GM18502 (cell line): ENCODE results near the gene SSTR3.
A peak's percentile ranks its signal among the peaks of the same experiment; 100 is the strongest.

Source experiments
- ATAC-seq: cut with Tn5 transposase; IDR thresholded peaks from one replicate; pipeline ENCODE4 v1.9.1; 2021; ENCODE audit warnings: mild to moderate bottlenecking; ENCODE audit not compliant: unreplicated experiment, poor library complexity

SSTR3 gene

DNA sequence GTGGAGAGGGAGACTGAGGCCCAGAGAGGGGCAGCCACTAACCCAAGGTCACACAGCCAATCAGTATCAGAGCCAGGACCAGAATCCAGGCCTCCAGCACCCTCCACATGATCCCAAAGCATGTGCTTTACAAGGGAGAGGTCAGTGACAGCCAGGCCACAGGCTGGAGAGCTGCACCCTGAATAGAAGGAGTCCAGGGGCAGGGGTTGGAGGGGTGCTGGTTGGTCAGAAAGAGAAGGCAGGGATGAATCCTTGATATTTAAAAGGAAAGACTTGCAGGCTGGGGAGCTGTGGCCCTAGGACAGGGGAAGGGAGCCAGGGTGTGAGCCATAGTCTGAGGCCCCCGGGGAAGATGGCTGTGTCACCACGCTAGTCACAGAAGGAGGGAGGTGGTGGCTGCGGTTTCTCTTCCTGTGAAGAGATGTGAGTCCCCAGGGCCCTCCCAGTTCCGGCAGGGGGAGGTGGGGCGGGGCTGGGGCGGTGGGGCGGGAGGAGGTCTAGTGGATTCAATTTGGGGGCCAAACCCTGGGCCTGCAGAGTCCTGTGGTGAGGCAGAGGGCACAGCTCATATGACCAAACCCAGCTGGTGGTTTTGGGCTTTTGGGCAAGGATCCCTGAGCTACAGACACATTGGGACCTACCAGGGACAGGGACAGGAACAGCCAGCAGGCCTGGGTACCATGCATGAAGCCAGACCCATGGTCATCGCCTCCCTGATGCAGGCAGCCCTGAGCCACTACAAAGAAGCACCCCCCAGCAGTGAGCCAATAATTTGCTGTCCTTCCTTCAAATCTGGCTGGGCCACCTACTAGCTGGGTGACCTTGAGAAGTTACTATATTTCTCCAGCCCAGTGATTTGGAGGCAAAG lies 17.8 kb upstream of the SSTR3 start:
- peak; percentile 49 for ATAC-seq

DNA sequence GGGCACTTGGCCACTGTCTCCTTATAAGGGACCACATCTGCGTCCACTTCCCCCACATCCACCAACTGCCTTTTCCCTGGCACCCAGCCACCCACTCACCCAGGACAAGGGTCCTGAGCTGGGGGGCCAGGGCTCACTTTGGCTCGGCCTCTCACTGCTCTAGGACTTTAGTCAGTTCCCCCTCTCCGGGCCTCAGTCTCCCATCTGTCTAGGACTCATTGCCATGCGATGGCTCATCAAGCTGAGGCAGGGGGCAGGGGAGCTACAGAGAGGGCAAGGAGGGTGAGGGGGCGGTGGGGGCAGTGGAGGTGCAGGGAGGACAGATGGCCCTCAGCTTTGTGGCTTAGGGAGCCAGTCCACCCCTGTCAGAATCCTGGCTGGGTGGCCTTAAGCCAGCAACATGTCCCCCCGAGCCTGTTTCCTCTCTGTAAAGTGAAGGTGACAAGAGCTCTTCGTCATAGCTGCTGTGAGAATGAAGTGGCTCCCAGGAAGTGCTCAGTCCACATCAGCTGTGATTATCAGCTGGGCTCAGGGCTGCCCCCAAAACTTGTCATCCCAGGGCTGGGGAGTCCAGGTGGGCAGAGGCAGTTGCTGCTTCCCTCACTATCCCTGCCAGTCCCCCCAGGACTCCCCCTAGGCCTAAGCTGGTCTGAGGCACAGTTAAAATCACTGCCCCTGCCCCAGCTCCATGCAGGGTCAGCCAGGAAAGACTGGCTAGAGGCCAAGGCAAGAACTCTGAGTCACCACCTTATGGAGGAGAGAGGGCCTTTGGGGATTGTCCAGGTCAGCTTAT lies 16.9 kb upstream of the SSTR3 start:
- ATAC-seq: no peak

DNA sequence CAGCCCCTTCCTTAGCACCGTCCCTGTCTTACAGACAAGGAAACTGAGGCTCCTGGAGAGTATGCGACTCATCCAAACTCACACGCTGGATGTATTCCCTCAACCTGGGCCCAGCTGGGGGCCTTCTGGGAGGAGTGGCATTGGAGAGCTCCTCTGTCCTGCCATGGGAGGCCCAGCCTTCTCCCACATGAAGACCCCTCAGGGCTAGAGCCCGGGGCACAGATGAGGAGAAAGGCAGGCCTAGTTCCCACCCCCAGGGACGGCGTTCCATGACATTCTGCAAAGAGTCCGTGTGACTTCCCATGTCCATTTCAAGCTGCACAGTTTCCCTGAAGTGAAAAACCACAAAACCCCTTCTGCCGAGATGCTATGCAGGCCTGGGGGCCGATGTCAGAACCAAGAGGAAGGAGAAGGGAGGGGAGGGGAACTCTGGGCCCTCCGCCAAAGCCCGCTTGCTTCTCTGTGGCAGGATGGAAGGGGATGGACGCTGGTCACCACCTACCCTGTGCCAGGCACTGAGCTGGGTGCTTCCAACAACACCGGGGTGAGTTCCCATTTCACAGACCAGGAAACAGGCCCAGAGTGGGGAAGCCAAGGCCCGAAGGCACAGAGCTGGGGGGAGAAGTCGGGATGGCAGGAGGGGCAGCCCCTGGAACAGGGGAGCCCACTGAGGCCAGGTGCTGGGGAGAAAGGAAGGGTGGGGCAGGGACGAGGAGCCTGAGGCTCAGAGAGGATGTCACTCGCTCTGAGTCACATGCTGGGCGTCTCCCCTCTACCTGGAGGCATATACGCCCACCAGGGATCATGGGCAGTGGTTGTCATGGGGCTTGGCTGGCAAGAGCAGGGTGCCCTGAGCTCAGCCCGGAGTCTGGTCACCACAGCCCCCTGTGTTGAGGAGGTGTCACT lies 16.1 kb upstream of the SSTR3 start:
- no peak for ATAC-seq

DNA sequence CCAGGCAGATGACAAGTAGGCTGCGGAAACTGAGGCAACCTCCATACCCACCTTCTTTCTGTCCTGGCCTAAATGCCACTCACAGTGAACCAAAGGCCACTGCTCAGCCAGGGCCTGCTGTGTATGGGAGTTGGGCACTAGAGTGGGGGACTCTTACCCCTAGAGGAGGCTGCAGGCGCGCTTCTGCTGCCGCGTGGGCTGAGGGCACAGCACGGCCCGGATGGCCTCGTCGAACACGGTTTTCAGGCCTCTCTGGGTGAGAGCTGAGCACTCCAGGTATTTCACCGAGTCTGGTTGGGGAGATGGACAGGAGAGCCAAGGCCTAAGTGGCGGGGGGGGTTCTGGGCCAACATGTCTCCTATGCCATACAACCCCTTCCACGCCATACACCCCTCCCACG lies 14.2 kb upstream of the SSTR3 start:
- no peak for ATAC-seq

DNA sequence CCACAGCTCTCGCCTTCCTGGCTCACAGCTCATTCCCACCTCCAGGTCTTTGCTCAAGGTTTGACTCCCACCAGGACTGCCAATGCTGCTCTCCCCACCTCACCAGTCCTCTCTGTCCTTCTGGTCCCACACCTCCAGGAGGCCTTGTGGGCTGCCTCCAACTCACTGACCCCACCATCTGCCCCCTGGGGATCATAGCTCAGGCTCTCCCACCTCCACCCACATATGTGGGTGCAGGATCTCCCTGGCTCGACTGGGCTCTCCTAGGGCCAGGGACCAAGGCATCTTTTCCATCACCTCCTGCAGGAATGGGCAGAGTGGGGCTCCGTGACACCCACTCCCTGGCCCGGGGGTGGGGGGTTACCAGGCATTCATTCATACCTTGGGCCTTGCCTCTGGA lies 13.8 kb upstream of the SSTR3 start:
- ATAC-seq: no peak

DNA sequence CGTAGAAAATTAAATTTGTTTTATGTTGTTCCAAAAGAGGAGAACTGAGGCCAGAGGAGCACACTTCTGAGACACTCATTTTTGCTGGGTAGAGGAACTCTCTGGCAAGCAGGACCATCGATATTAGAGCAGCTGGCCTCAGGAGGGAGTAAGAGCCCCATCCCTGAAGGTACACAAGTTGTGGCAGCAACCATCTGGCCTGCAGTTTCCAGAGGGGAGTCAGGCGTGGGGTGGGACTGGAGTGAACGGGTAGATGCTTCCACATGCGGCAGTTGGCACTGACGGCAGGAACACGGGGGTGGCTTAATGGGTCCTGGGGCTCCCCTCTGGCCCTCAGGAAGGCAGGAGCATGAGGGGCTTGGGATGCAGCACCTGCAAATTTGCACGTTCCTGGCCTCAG lies 13.2 kb upstream of the SSTR3 start:
- no peak for ATAC-seq

DNA sequence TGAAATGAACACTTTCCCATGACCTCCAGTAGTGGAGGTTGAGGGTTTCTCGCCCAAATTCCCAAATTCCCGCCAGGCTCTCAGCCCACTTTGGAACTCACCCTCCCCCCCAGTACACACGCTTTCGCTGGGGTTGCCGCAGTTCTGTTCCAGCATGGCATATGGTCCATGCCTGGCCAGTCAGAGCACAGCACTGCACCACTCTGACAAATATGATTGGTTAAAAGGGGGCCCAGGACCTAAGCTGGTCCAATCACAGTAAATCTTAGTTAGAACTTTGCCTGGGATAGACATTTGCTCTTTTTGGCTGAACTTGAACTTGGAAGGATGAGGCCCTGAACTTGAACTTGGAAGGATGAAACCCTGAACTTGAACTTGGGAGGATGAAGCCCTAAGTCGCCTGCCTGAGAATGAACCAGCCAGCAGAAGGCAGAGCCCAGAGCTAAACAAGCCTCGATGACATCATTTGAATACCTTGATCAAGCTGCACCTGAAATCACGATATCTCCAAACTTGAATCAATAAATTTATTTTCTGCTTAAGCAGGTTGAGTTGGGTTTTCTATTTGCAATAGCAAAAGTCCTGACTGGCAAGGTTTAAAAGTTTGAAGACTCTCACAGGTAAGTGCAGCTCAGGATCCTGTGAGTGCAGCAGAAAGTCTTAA lies 12.6 kb upstream of the SSTR3 start:
- no peak for ATAC-seq

DNA sequence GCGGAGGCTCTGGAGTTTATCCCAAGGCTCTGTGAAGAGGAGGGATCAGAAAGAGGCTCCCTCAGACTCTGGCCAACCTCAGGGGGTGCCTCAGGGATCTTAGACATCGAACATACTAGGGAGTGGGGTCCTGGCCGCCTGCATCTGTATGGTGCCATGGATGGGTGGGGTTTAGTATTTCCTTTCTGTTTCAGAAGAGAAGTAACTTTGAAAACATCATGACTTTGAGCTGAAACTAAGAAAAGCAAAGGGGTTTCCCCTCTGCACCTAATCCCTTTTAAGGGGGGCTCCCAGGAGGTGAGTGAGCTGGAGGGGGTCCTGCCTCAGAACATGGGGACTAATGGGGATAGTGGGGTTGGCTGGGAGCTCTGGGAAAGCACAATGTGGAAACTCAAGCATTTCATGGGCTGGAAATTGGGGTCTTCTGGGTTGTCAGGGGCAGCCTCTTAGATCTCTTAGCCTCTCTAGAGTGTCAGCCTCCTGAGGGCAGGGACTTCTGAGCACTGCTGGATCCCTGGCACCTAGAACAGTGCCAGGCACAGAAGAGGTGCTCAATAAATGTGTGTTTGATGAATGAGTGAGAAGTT lies 11.8 kb upstream of the SSTR3 start:
- ATAC-seq: no peak

DNA sequence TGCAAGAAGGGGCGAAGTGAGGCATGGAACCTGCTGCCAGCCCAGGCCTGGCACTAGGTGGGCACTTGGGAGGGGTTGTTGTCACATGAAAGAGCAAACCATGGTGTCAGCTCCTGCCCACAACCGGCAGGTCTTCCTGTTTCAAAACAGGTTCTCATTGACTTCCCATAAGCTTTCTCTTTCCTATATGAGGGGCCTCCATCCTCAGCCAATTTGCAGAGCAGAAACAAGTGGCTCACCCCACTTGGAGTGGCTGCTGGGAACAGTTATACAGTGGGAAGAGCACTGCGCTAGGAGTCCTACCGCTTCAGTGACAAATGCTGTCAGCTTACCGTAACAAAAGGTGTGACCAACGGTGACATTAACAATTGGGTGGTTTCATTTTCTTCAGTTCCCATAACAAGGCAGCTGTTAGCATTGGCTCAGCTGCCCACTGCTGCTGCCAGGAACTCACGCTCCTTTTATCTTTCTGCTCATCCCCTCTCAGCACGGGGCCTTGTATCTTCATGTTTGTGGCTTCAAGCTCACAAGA lies 10.2 kb upstream of the SSTR3 start:
- ATAC-seq: no peak

DNA sequence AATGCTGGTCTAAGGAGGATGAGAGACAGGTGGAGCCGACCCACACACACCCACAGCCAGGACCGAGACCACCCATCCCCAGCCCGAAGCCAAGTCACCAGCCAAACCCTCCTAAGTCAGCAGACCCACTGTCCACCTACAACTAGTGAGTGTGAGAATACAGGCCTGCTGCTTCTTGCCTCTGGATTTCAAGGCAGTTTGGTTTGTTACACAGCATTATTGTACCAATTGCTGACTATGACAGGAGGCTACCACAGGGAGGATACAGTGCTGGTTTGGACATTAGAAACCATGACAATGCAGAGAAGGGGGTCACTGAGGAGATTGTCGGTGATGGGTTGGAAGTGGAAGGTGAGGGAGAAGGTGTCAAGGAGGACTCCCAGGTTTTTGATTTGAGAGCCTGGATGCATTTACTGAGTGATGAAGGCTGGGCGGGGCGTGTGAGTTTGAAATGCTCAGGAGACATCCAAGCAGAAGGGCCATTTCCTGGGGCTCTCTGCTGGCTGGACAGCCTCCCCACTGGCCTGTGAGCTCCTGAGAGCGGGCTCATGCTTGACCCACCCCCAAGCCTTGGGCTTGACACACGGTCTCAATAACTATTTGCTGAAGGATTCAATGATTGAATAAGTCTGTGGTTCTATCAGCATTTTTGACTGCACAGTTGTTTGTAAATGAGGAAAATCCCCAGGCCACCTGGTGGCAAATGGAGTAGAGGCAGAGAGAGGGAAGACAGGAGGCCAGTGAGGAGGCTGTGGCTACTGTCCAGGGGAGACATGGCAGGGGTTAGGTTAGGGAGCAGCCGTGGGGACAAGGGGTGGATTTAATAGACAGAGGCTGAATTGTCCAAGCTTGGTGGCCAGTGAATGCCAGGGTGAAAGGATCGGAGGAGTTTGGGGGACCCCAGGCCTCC lies 9.4 kb upstream of the SSTR3 start:
- ATAC-seq: no peak

DNA sequence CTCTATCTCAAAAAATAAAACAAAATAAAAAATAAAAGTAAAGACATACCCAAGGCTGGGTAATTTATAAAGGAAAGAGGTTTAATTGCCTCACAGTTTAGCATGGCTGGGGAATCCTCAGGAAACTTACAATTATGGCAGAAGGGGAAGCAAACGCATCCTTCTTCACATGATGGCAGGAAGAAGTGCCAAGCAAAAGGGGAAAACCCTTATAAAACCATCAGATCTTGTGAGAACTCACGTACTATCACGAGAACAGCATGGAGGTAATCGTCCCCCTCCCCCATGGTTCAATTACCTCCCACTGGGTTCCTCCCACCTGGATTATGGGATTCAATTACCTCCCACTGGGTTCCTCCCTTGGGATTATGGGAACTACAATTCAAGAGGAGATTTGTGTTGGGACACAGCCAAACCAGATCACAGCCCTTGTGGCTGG lies 8.3 kb upstream of the SSTR3 start:
- ATAC-seq: no peak

DNA sequence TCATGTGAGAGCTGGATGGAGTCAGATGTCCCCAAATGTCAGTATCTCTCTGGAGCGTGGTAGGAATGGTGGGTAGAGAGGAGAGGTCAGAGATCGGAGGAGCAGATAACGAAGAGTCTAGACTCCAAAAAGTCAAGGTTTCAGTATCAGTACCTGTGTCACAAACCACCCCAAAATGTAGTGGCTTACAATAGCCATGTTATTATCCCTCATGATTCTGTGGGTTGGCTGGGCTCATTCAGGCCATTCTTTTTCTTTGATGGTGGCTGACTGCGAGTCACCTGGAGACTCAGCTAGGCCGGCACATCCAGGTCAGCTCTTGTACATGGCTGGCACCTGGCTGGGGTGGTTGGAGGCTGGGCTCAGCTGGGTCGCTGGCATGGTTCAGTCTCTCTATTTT lies 7.3 kb upstream of the SSTR3 start:
- ATAC-seq: no peak

DNA sequence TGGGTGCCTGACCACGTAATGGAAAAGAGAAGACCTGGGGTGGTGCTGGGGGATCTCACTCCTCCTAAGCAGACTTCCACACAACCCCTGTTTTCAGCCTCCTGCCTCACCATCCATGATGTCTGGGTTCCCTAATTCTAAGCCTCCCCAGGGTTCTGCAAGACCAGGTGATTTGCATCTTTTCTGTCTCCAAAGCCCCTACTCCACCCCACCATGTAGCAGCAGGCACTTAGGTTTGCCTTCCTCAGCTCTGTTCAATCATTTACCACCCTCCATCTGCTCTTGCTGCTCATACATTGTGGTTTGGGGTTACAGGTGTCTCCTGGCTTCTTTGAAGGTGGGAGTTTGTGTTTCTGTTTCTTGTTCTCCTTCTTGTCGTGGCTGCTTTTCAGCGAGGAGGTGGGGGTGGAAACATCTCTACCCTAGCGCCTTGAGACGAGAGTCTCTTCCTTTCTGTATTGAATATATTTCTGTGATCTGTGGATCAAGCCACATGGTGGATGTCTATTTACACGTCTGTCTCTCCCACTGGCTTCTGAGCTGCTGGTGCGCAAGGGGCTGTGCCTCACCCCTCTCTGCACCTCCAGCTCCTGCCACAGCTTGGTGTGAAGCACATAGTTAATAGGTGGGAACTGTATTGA lies 6.6 kb upstream of the SSTR3 start:
- peak; percentile 77 for ATAC-seq

DNA sequence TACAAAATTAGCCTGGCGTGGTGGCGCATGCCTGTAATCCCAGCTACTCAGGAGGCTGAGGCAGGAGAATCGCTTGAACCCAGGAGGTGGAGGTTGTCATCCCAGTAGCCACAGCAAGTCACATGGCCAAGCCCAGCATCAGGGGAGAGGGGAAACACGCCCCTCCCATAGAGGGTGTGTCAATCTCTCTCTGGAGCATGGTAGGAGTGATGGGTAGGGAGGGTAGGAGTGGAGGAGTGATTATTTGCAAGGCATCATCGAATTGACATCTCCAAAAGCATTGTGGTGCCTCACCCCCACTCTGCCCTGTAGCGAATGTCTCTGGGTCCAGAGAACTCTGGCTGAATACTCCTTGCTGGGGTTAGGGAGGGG lies 6.1 kb upstream of the SSTR3 start:
- peak; percentile 13 for ATAC-seq

DNA sequence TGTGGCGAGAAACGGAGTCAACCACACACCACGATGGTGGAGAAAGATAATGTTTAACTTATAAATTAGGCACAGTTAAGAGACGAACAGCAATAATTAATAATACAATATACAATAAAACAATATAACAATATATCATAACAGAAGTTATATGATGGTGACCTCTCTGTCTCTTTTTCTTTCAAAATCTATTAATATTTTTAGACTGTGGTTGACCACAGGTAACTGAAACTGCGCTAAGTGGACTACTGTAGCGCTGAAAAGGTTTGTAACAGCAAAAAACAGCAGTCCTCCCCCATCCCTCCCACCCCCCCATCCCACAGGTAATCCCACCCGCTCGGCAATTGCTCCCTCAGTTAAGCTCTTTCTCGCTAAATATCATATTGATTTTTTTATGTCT lies 3.6 kb upstream of the SSTR3 start:
- no peak for ATAC-seq

DNA sequence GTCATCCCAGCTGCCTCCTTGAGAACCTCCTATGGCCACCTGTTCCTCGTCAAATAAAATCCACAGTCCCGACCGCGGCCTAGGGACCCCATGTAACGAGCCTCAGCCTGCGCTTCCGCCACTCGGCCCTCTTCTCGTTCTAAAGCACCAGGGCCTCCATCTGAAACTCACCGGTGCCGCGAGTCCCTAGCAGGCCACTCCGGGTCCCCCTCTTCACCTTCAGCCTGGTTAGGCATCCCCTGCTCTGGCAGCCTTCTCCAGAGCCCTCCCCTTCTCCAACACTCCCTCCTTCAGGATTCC lies 2.4 kb upstream of the SSTR3 start:
- ATAC-seq: no peak

DNA sequence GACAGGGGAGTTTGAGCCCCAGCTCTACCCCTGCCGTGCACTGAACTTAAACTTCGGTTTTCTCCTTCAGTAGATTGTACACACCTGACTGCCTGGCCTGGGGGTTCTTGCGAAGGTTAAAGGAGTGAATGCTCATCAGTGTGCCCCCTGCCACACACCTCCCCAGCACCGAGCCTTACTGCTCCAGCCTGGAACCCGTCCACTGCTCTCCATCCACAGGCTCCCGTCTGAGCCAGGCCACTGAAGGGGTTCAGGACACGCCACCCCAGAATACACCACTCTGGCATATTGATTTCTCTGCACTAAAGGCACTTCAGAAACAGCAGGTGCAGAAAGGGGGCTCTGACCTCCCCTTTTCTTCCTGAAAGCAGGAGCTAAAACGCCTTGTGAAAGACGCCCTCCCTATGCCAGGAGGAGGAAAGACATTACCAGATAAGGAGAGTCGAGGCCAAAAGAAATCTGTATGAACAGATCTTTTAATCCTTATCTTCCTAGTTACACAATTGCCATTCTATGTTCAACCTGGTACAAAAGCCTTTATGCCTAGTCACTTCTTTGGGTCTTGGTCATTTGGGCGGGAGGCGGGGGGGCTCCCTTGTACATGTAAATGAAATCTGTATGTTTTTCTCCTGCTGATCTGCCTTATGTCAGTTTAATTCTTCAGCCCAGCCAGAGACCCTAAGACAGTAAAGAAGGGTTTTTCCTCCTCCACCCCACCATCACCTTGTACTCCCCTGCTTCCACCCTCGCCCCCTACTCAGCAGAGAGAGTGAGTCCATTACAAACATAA lies 1.9 kb upstream of the SSTR3 start:
- ATAC-seq: no peak
